Left lobe of liver (tissue), 2 donors: ENCODE measurements around the gene NR3C1. TPM values are rescaled to one million over a fixed set of nuclear protein-coding genes. Genes with fewer than 3 reads are reported as not detected.

Experiments
- ATAC-seq: fragments of 200-7000 bp; cut with Tn5 transposase; one replicate; pipeline ENCODE4 v1.9.1; 2020; ENCODE audit warnings: mild to moderate bottlenecking, moderate library complexity
- DNase-seq: peaks from one replicate; pipeline ENCODE4 v3.0.0-alpha.2; 2020; ENCODE audit warnings: low spot score
- total RNA-seq: library from RNA; stranded (reverse); gene quantifications from one replicate; pipeline ENCODE4 v1.2.1, GENCODE V29; 2021
- donor health status: DM: no; HTN: no; CAD: no; lungs with moderate emphysema.
- donor health status: DM: no; HTN: yes; CAD: no.

The NR3C1 gene
- total RNA-seq, 1 donor from 2014 or later, result 46.6 TPM

GRCh38 chr5:143372187-143372829 is 31.2 kb downstream of the NR3C1 start:
- ATAC-seq (peak; percentile 86), DNase-seq (no peak)

DNA sequence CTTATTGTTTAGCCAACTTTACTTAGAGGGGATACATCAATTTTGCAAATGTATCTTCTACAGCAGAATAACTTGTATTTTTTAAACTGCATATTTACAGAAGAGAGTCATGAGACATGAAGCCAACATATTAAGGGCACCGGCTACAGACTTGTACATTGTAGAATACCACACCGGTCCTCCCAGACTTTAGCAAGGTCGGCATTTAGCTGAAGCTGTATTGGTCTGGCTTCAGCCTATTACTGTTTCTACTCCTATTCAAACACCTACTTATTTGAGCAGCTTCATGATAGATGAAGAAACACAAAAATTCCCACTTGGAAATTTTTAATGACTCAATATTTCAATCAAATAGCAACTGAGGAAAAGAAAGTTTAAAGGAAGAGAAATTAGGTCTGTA is 33.0 kb downstream of the NR3C1 start:
- ATAC-seq (no peak), DNase-seq (no peak)

- DNase-seq, result no peak
- ATAC-seq, result no peak
Measured at GRCh38 chr5:143364061-143364460, 39.4 kb downstream of the NR3C1 start.

DNA sequence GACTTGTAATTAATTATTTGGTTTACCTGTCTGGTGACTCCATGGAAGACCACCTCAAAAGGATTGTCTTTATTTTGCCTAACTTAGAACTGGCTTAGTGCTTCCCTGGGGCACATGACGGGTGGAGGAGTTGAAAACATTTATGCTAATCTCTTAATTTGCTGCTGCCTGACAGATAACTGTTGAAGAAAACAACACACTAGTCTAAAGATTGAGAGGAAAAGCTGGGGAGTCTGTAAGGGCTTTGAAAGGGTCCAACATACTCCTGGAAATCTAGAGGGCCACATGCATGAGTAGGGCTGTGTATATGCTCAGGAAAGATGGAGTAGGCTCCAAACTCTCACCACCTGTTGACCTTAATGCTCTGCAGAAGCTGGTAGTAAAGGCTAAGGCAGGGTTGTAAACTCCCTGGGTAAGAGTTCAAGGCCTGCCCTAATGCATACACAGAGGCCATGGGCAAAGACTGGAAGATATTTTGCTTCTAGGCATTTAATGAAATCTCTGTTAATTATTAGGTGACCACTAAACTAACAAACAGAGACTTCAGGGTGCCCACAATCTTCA is 40.7 kb downstream of the NR3C1 start:
- ATAC-seq (peak; percentile 15), DNase-seq (no peak)

- ATAC-seq, result peak; percentile 50
- DNase-seq, result no peak
Measured at GRCh38 chr5:143361438-143361837, 42.0 kb downstream of the NR3C1 start.

- DNase-seq, result no peak
- peak; percentile 8 for ATAC-seq
Measured at GRCh38 chr5:143360755-143361154, 42.7 kb downstream of the NR3C1 start.

- no peak for ATAC-seq
- no peak for DNase-seq
Measured at GRCh38 chr5:143359869-143360268, 43.6 kb downstream of the NR3C1 start.

GRCh38 chr5:143356855-143357583 is 46.5 kb downstream of the NR3C1 start:
- peak; percentile 35 for ATAC-seq
- no peak for DNase-seq

GRCh38 chr5:143355710-143356109 is 47.8 kb downstream of the NR3C1 start:
- peak; percentile 49 for DNase-seq

GRCh38 chr5:143354025-143354424 is 49.5 kb downstream of the NR3C1 start:
- ATAC-seq (no peak), DNase-seq (no peak)

More at GRCh38 chr5:143355710-143356109, 47.8 kb downstream of the NR3C1 start:
- ATAC-seq, result peak; percentile 51

- ATAC-seq, result no peak
- DNase-seq, result no peak
Measured at GRCh38 chr5:143352691-143353090, 50.8 kb downstream of the NR3C1 start.

- DNase-seq (peak; percentile 69), ATAC-seq (peak; percentile 80)
Measured at GRCh38 chr5:143350751-143351602, 52.5 kb downstream of the NR3C1 start.

DNA sequence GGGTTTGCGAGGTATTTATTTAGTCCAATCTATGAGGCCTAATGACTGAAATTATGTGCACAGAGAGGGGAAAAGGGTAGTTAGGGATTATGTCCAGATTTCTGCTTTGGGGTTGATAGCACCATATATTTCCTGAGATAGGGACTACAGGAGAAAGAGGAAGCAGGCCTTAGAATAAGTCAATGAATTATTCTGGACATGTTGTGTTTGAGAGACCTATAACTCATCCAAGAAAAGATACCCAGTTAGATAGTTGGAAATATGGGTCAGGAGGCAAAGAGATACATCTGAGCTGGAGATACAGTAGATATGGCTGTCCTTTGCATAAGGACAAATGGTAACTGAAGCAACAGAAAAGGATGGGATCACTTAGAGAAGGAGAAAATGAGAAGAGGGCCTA is 53.1 kb downstream of the NR3C1 start:
- no peak for DNase-seq

GRCh38 chr5:143349177-143349576 is 54.3 kb downstream of the NR3C1 start:
- DNase-seq (no peak), ATAC-seq (no peak)

More for the DNA sequence above, 53.1 kb downstream of the NR3C1 start:
- no peak for ATAC-seq

DNA sequence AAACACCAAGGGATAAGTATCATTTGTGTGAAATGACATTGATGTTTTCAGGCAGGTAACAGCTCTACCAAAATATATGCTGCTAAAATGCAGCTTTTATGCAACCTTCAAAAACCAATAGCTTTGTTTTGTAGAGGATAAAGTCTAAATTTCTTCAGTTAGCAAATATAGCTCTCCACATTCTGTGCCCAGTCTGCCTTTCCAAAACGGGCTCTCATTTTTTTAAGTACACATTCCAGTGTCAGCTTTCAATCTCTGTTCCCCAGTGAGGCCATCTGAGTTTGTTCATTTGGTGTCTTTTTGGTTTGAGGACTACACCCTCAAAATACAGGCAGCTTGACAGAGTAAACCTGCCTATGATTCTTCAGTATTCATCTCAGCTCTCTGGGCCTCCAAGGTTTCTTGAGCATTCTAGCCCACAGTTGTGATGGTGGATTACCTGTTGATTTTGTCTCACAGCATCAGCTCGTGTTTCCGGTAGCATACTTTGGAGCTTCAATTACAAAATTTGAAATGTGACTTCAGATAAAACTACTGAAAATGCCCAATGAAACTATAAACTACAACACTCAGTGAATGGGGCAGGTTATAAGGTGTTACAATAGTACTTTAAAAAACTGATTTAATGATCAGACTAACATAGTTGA is 55.7 kb downstream of the NR3C1 start:
- ATAC-seq, result peak; percentile 83
- DNase-seq, result peak; percentile 55

- no peak for DNase-seq
- ATAC-seq, result peak; percentile 27
Measured at GRCh38 chr5:143347046-143347445, 56.4 kb downstream of the NR3C1 start.

DNA sequence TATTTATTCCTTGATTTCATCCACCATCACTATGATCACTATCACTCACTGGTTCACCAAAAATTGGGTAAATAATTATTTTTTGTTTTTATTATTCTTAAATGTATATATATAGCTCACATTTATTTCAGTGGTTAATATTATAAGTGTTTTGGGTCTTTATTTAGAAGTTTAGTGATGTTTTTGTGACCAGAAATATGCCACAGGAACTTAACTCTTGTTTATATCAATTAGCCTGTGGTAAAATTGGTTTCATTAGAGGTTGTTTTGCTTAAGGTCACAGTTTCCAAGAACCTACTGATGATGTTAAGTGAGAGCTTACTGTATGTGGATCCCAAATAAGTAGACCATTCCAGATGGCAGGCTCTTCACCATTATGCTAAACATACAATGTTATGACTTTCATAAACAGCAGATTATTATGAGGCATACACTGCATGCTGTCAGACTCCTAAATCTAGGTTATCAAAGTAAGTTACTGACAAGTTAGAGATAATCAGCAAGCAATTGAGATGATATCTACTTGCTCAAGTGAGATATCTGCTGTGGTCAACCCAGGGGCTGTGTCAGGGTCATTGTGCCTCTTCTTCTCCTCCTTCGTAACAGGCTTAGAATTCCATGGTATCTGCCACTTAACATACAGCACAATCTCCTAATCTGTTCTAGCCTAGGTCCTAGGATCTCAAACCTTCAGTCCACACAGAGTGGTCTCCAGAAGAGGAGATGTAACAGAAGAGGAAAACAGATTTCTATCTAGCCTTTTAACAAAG is 57.6 kb downstream of the NR3C1 start:
- no peak for DNase-seq
- ATAC-seq, result no peak

DNA sequence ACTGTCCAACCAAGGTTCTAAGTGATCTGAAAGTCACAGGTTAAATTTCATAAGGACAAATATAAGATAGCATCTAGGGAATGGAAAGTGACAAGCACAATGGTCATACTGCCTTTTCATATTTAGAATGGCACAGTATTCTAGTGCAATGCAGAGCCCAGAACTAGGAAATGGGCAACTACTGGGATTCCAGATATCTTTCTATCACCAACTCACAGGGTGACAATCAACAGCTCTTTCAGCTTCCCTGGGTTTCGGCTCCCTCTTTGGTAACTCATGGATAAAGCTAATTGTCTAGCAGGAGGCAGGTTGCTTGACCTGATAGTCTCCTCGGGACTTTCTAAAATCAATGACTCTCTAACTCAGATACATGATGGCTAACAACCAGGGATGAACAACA is 60.4 kb downstream of the NR3C1 start:
- DNase-seq (no peak), ATAC-seq (no peak)

DNA sequence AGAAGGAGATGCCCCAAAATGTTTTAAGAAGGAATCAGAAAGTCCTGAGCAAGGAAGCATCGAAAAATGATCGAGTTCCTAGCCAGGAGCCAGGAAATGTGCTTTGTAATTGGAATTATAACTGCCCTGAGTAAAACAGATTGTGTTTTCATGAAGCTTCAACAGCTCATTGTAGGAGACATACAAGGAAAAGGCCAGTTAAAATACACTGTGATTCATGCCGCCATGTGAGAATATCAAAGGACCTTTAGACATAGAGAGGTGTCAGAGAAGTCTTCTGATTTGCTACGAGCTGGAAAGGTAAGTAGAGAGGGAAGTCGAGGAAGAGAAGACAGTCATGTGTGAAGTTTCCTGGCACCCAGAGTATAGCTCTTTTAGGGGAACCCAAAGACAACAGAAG is 60.9 kb downstream of the NR3C1 start:
- DNase-seq (no peak), ATAC-seq (no peak)
